ENCODE results near the gene SLC39A7.

DNA sequence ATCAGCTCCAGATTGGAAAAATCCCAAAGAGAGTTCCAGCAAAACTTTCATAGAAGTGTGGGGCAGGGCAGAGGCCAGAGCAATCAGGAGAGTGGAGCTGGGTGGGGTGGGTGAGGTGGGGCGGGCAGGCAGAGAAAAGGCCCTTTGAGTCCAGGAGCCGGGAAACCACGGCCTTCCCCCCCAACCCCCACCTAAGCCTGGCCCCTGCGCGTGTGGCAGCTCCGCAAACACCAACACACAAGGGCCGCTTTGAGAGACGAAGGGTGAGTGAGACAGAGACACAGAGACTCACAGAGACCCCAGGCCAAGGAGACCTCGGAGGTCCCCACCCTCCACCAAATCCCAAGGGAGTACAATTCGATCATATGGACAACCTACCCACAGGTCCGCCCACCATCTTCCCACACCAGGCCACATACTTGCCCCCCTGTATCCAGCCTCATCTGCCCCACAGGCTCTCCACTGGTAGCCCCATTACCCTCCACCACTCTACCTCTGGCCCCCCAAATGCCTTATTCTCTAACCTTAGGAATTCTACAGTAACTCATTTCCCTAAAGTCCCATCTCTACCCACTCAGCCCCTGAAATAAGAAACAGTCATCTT, 10.1 kb upstream of the SLC39A7 start:
- TF ChIP-seq CTCF (conservative IDR thresholded peaks at IDR 0.05; ENCODE audit: low read depth, low read length), result no peak
- no peak for TF ChIP-seq MAFK (IDR thresholded peaks at IDR 0.05; ENCODE audit: low read depth, low read length)
- no peak for TF ChIP-seq POLR2A (IDR thresholded peaks at IDR 0.05; ENCODE audit: low read depth, low read length)
- TF ChIP-seq MXI1 (IDR thresholded peaks at IDR 0.05; ENCODE audit: borderline replicate concordance, low read depth, low read length), result no peak
- TF ChIP-seq RFX5 (IDR thresholded peaks at IDR 0.05; ENCODE audit: low read depth, low read length), result no peak
- no peak for TF ChIP-seq CHD1 (IDR thresholded peaks at IDR 0.05; ENCODE audit: low read depth, low read length)
- TF ChIP-seq CEBPB (IDR thresholded peaks at IDR 0.05; ENCODE audit: low read depth, low read length), result no peak
- TF ChIP-seq, protein P1, sequence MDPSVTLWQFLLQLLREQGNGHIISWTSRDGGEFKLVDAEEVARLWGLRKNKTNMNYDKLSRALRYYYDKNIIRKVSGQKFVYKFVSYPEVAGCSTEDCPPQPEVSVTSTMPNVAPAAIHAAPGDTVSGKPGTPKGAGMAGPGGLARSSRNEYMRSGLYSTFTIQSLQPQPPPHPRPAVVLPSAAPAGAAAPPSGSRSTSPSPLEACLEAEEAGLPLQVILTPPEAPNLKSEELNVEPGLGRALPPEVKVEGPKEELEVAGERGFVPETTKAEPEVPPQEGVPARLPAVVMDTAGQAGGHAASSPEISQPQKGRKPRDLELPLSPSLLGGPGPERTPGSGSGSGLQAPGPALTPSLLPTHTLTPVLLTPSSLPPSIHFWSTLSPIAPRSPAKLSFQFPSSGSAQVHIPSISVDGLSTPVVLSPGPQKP (IDR thresholded peaks at IDR 0.05; ENCODE audit: borderline replicate concordance, low read depth, low read length), result no peak
- no peak for TF ChIP-seq BHLHE40 (IDR thresholded peaks at IDR 0.05; ENCODE audit: low read depth, low read length)
- TF ChIP-seq RAD21 (IDR thresholded peaks at IDR 0.05; ENCODE audit: low read length), result no peak
- TF ChIP-seq, protein P2, sequence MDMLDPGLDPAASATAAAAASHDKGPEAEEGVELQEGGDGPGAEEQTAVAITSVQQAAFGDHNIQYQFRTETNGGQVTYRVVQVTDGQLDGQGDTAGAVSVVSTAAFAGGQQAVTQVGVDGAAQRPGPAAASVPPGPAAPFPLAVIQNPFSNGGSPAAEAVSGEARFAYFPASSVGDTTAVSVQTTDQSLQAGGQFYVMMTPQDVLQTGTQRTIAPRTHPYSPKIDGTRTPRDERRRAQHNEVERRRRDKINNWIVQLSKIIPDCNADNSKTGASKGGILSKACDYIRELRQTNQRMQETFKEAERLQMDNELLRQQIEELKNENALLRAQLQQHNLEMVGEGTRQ (IDR thresholded peaks at IDR 0.05; ENCODE audit: low read depth, low read length), result no peak
- no peak for TF ChIP-seq RCOR1 (IDR thresholded peaks at IDR 0.05; ENCODE audit: insufficient replicate concordance, low read length)
- TF ChIP-seq SMC3 (IDR thresholded peaks at IDR 0.05; ENCODE audit: low read depth, low read length), result no peak

Data from IMR-90 (cell line).